ENCODE measurements around the gene MYO5C.

DNA sequence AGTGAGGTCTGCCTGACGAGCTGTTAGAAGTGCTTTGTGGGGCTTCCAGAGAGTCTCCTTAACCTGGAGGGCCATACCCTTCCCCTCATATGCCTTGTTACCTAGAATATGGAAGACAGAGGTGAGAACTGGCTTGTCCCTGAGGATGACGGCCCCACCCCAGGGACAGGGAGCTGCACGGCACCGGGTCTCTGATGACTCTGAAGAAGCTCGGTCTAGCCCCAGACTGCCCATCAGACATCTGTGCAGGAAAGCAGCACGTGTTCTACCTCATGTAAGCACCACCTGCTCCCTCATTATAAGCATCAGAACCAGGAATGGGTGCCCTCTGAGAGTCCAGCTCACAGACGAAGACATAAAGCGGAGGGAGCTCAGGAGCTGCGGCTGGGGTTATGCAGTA is 18.0 kb downstream of the MYO5C start:
- TF ChIP-seq, protein P1, sequence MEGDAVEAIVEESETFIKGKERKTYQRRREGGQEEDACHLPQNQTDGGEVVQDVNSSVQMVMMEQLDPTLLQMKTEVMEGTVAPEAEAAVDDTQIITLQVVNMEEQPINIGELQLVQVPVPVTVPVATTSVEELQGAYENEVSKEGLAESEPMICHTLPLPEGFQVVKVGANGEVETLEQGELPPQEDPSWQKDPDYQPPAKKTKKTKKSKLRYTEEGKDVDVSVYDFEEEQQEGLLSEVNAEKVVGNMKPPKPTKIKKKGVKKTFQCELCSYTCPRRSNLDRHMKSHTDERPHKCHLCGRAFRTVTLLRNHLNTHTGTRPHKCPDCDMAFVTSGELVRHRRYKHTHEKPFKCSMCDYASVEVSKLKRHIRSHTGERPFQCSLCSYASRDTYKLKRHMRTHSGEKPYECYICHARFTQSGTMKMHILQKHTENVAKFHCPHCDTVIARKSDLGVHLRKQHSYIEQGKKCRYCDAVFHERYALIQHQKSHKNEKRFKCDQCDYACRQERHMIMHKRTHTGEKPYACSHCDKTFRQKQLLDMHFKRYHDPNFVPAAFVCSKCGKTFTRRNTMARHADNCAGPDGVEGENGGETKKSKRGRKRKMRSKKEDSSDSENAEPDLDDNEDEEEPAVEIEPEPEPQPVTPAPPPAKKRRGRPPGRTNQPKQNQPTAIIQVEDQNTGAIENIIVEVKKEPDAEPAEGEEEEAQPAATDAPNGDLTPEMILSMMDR (IDR thresholded peaks at IDR 0.05), result no peak
- TF ChIP-seq POLR2A (IDR thresholded peaks at IDR 0.05) (no peak), POLR2AphosphoS5 (IDR thresholded peaks at IDR 0.05) (no peak)

Data from transverse colon (tissue), 4 donors.